NCI-H128 (cell line): ENCODE measurements around the gene TNFRSF14.

ENCODE experiments used
- DNase-seq: peaks from one replicate; lab custom pipeline; 2025; ENCODE audit not compliant: unreplicated experiment; lab: John Stamatoyannopoulos, UW

The TNFRSF14 gene

GRCh38 chr1:2597441-2598328 lies 41.5 kb downstream of the TNFRSF14 start:
- no peak for DNase-seq

- no peak for DNase-seq
Measured at GRCh38 chr1:2598329-2598931, 42.3 kb downstream of the TNFRSF14 start.

GRCh38 chr1:2601721-2602303 lies 45.6 kb downstream of the TNFRSF14 start:
- no peak for DNase-seq

DNA sequence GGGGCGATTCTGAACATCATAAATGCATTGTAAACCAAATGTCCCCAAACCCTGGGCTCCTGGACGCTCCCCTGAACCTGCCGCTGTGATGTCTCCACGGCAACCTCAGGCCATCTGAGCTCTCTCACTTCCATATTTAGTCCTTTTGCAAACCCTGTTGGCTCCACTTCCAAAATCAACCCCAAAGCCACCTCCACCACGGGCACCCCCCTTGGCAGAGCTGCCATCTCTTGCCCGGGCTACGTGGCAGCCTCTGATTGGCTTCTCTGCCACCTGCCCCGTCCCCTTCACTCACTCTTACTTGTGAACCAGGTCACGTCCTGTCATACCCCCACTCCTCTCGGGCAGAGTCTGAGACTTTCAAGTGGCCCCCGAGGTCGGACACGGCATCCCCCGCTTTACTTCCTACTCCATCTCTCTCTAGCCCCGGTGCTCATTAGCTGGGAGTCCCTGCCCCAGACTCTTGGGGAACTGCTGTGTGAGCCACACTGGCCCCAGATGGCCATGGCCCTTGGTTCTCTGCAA lies 46.2 kb downstream of the TNFRSF14 start:
- DNase-seq = no peak

DNA sequence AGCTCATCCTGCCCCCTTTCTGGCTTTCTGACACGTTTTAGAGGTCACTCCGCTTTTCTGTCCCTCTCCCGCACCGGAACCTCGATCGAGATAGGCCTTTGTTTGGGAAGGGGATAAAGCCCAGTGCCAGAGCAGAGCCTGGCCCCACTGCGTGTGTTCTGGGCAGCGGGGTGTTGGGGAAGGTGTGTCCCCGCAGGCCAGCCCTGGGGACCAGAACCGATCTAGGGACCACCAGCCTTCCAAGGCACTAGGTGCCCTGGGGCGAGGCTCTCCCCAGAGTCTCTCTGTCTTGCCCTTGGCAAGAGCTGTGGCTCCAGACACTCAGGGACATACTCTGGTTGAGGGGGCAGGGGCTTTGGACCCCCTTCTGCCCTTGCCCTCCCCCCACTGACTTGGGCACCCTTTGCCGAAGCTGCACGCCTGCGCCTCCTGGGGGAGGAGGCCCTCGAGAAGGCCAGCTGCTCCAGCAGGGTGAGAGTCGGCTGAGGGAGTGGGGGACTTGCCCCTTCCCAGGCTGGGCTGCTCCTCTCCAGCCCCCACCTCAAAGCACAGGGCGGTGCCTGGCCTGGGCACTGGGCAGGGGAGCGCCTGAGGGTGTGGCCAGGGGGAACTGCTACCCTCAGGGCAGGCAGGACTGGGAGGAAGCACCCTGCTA lies 46.8 kb downstream of the TNFRSF14 start:
- no peak for DNase-seq

DNA sequence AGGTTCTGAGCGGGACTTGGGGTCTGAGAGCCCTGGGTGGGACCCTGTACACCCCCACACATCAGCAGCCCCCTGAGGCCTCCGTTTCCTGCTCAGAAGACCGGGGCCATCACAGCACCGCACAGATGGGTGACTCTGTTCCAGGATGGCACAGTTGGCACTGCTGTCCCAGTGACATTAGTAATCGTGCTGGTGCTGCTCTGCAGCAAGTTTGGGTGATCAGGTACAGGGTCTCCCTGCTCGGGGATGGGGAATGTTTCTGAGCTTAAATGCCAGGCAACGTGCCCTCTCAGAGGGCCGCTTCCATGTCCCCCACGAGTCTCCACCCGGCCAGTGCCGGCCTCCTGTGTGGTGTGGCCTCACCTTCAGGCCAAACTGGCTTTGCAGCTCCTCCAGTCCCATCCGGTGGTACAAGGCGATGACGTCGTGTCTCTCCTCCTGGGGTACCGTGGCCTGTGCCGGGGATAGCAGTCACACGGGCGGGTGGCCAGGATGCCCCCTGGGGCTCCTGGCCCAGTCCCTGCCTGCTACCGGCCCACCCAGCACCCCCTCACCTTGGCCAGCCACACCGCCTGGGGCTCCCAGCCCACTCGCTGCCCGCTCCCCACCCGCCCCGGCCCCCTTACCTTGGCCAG lies 47.5 kb downstream of the TNFRSF14 start:
- no peak for DNase-seq

GRCh38 chr1:2604156-2604843 lies 48.1 kb downstream of the TNFRSF14 start:
- no peak for DNase-seq

DNA sequence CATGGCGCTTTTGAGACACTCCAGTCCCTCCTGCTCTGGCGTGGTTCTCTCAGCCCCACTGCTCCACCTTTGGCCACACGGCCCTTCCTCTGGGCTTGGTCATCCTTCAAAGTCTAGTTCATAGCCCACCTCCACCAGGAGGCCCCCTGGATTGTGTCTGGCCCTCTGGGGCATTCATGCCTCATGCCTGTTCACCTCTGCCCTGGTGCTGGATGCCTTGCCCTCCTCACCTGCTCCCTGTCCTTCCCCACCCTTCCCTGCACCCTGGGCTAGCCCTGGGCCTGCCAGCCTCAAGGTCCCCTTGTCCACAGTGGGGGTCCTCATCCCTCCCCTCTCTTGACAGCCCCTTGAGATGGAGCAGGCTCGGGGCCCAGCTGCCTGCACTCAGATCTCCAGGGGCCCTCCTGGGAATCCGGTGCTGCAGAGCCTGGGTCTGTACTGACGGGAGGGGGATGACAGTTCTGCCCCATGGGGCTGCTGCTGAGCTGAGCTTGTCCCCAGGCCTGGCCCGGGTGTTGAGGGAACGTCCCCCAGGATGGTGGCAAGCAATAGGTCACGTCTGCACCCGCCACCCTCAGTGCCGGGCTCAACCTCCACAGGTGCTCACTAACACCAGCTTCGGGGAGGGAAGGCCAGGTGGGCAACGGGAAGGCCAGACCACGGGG lies 48.8 kb downstream of the TNFRSF14 start:
- DNase-seq = no peak

DNA sequence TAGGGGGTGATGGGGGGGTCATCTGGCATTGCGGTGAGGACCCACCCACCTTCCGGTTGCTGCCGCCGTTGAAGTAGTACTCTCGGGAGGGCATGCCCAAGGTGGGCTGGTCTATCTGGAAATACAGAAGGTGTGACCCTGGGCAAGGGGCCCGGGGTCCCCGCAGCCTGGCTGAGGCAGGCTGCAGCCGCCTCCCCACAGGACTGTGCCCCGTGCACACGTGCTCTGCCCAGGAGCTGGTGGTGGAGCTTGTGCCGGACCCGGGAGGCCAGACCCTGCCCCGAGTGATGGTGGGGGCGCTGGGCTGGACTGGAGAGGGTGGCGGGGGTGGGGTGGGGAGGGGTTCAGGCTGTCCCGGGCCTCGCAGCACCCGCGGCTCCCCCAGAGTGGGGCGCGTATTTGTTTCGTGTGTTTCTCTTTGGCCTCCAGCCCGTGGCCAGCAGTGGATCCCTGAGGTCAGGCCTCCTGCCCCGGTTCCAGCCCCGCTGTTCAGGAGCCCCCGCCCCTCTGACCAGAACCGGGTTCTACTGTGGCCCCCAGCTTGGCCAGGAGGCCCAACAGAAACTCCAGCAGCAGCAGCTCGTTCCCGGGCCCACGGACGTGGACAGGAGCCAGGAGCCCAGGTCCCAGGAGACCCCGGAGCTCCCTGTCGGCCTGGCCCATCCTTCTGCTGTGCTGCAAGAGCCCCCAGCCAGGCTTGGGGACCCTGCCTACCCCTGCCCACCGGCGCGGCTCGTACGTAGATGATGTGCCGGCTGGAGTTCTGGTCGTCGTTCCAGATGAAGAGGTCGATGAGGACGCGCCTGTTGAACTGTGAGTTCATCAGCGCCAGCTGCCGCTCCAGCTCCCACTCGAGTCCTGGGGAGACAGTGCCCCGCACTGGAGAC lies 49.6 kb downstream of the TNFRSF14 start:
- no peak for DNase-seq

GRCh38 chr1:2606396-2606880 lies 50.3 kb downstream of the TNFRSF14 start:
- DNase-seq = no peak

DNA sequence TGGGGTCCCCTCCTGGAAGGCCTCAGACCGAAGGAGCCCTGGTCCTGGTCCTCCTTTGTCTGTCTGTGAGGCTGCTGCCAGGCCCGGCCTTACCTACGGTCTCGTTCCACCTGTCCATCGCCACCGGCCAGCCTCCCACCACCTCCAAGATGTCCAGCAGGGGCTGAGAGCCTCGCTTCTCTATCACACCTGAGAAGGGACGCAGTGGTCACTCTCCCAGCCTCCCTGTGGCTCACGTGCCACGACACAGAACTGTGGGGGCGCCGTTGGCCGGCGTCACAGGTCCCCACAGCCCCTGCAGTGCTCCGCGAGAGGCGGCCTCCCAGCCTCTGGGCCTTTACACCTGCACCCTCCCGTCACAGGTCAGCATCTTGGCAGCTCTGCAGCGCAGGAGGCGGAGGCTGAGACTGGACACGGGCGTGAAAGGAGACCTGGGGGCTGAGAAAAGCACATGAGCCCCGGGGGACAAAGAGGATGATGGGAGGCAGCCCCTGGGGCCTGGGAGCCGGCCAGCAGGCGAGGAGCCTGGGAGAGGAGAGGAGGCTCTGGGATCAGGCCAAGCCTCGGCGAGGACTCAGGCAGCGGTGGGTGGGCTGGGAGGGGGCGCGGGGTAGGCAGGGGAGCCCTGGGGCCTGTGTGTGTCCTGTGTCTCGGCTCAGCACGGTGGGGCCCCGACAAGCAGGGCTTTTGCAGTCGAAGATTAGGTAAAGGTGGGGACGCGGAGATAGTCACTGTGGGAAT lies 50.9 kb downstream of the TNFRSF14 start:
- DNase-seq = no peak

- no peak for DNase-seq
Measured at GRCh38 chr1:2607641-2608091, 51.5 kb downstream of the TNFRSF14 start.

- no peak for DNase-seq
Measured at GRCh38 chr1:2609319-2610035, 53.3 kb downstream of the TNFRSF14 start.

- DNase-seq = no peak
Measured at GRCh38 chr1:2610036-2610959, 54.1 kb downstream of the TNFRSF14 start.

GRCh38 chr1:2611031-2611501 lies 54.9 kb downstream of the TNFRSF14 start:
- no peak for DNase-seq
